ENCODE measurements around the gene PPP1R14D.
A peak's percentile ranks its signal among the peaks of the same experiment; 100 is the strongest.

PPP1R14D gene

DNA sequence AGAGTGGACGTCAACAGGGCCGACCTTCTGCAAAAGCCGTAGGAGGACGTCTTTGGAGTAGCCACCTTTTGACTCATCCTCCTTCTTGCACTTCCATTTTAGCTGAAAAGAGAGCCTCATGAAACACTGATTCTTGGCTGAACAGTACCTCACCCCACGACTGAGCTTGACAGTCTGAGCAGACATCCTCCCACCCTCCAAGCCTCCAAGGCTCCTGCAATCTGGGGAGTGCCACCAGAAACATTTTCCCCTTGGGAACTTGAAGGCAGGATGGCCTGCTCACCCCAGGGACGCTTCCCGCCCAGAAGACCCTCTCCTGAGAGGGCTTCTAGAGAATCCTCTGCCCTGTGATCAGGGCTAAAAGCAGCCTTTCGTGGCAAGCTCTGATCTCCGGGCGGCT lies 53.5 kb downstream of the PPP1R14D start:
- no peak overlapping the region for H3K4me3 ChIP-seq (ENCODE audit: low read depth, low read length)
- TF ChIP-seq POLR2A (IDR thresholded peaks at IDR 0.05; ENCODE audit: extremely low read depth, insufficient read length) (no peak), MYC (IDR thresholded peaks at IDR 0.05; ENCODE audit: low read depth, low read length) (no peak)
- TF ChIP-seq, protein P1, sequence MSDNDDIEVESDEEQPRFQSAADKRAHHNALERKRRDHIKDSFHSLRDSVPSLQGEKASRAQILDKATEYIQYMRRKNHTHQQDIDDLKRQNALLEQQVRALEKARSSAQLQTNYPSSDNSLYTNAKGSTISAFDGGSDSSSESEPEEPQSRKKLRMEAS (IDR thresholded peaks at IDR 0.05; ENCODE audit: low read depth, low read length) = no peak
- TF ChIP-seq, protein P2, sequence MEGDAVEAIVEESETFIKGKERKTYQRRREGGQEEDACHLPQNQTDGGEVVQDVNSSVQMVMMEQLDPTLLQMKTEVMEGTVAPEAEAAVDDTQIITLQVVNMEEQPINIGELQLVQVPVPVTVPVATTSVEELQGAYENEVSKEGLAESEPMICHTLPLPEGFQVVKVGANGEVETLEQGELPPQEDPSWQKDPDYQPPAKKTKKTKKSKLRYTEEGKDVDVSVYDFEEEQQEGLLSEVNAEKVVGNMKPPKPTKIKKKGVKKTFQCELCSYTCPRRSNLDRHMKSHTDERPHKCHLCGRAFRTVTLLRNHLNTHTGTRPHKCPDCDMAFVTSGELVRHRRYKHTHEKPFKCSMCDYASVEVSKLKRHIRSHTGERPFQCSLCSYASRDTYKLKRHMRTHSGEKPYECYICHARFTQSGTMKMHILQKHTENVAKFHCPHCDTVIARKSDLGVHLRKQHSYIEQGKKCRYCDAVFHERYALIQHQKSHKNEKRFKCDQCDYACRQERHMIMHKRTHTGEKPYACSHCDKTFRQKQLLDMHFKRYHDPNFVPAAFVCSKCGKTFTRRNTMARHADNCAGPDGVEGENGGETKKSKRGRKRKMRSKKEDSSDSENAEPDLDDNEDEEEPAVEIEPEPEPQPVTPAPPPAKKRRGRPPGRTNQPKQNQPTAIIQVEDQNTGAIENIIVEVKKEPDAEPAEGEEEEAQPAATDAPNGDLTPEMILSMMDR (IDR thresholded peaks at IDR 0.05; ENCODE audit: low read depth, low read length) = no peak

DNA sequence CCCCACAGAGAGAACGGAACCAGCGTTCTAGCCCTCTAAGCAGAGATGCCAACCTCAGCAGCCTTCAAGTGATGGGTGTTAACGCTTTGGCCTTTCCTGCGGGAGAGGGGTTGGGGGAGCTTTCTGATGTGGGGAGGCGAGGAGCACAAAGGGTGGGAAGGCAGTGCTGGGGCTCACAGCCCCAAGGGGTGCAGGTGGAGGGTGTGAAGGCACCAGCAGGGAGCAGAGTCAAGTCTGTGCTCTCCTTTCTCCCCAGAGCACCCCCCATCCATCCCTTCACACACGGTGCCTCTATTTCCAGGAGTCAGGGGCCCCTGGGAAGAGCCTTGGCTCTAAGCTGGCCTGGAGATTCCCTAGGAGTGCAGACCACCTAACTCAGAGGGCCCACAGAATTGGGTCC lies 54.6 kb downstream of the PPP1R14D start:
- TF ChIP-seq MYC (IDR thresholded peaks at IDR 0.05; ENCODE audit: low read depth, low read length) = no peak
- TF ChIP-seq, protein P2 (IDR thresholded peaks at IDR 0.05; ENCODE audit: low read depth, low read length) = no peak
- no peak for DNase-seq (ENCODE audit: low read depth)
- H3K4me3 ChIP-seq (ENCODE audit: low read depth, low read length) = no peak overlapping the region

More for the DNA sequence above, 53.5 kb downstream of the PPP1R14D start:
- no peak for DNase-seq (ENCODE audit: low read depth)

DNA sequence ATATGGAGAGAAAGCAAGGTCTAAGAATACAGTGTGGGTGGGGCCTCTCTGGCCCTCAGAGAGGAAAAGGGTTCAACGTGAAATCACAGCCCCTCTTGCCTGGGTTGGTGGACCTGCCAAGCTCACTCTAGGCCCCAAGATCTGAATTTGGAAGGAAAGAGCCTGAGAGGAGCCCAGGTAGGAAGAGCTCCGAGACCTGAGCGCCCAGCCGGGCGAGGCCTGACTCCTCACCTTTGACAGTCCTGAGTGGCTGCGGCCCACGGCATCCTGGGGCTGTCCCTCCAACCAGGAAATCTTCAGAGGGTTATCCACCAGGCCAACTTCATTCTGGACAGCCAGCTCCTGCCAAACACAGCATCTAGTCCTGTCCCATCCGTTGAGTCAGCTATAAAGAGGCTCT lies 55.0 kb downstream of the PPP1R14D start:
- no peak for TF ChIP-seq POLR2A (IDR thresholded peaks at IDR 0.05; ENCODE audit: extremely low read depth, insufficient read length)
- TF ChIP-seq, protein P2 (IDR thresholded peaks at IDR 0.05; ENCODE audit: low read depth, low read length) = no peak
- no peak overlapping the region for H3K4me3 ChIP-seq (ENCODE audit: low read depth, low read length)
- no peak for DNase-seq (ENCODE audit: low read depth)

DNA sequence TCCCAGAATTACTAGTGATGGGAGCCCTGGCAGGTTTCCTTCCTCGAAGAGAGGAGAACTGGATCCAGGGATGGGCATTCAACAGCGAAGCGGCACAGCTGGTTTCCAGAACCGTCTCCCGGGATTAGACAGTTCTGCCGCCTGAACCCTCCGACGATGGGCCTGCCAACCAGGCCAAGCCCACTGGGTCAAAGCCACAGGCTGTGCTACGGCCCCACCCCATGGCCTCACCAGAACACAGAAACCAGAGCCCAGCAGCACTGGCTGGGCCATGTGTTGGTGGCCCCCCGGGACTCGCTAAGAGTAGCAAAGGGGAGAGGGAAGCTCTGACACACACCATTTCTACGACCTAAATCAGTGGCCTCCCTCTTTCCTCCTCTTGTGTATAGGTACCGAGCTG lies 56.5 kb downstream of the PPP1R14D start:
- DNase-seq (ENCODE audit: low read depth) = peak; percentile 34
- TF ChIP-seq, protein P2 (IDR thresholded peaks at IDR 0.05; ENCODE audit: low read depth, low read length) = no peak
- TF ChIP-seq, protein P1 (IDR thresholded peaks at IDR 0.05; ENCODE audit: low read depth, low read length) = no peak
- TF ChIP-seq MYC (IDR thresholded peaks at IDR 0.05; ENCODE audit: low read depth, low read length) = no peak
- no peak for TF ChIP-seq POLR2A (IDR thresholded peaks at IDR 0.05; ENCODE audit: extremely low read depth, insufficient read length)
- H3K4me3 ChIP-seq (ENCODE audit: low read depth, low read length) = no peak overlapping the region

DNA sequence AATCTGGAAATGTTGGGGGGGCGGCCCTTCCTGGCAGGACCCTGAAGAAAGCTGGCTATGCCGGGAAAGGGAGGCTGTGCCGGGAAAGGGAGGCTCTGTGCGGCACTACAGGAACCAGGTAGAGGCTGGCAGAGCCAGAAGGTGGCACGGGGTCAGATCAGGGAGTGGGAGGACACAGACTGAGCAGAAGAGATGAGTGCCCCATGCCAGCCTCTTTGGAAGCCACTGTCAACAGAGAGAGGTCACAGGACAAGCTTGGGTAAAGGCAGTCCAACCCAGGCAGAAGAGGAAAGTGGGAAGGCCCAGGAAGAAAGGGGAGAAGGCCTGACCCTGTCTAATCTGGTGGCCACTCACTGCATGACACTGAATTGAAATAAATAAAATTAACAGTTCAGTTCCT lies 57.3 kb downstream of the PPP1R14D start:
- TF ChIP-seq MYC (IDR thresholded peaks at IDR 0.05; ENCODE audit: low read depth, low read length) (no peak), POLR2A (IDR thresholded peaks at IDR 0.05; ENCODE audit: extremely low read depth, insufficient read length) (no peak)
- TF ChIP-seq, protein P1 (IDR thresholded peaks at IDR 0.05; ENCODE audit: low read depth, low read length) = no peak
- TF ChIP-seq, protein P2 (IDR thresholded peaks at IDR 0.05; ENCODE audit: low read depth, low read length) = no peak
- no peak overlapping the region for H3K4me3 ChIP-seq (ENCODE audit: low read depth, low read length)
- no peak for DNase-seq (ENCODE audit: low read depth)

DNA sequence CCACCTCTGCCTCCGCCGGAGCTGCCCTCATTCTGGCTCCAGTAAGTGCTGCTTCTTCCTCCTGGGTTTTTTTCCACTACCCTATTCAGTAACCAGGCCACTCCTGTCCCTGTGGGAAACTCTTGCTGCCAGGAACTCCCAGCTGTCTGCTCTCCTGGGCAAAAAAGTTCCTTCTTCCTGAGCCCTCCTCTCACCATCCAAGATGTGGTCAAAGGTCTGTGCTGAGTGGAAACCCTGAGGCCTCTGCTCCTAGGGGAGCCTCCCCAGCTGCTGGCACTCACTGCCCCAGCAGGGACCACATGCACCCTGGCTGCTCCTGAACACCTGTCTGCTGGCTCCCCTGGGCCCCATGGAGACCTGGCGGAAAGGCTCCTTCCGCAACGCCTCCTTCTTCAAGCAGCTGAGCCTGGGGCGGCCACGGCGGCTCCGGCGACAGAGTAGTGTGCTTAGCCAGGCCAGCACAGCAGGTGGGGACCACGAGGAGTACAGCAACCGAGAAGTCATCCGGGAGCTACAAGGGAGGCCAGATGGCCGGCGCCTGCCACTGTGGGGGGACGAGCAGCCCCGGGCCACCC lies 58.3 kb downstream of the PPP1R14D start:
- H3K4me3 ChIP-seq (ENCODE audit: low read depth, low read length) = no peak overlapping the region
- TF ChIP-seq, protein P1 (IDR thresholded peaks at IDR 0.05; ENCODE audit: low read depth, low read length) = peak; percentile 53
- TF ChIP-seq, protein P2 (IDR thresholded peaks at IDR 0.05; ENCODE audit: low read depth, low read length) = no peak
- TF ChIP-seq POLR2A (IDR thresholded peaks at IDR 0.05; ENCODE audit: extremely low read depth, insufficient read length) = no peak
- DNase-seq (ENCODE audit: low read depth) = peak; percentile 38
